NCI-H524 (cell line): ENCODE data around the gene HDHD2.

ENCODE experiments used
- DNase-seq, 2 experiments: peaks; one replicate each; lab custom pipeline; 2025; lab: John Stamatoyannopoulos, UW

HDHD2 gene

DNA sequence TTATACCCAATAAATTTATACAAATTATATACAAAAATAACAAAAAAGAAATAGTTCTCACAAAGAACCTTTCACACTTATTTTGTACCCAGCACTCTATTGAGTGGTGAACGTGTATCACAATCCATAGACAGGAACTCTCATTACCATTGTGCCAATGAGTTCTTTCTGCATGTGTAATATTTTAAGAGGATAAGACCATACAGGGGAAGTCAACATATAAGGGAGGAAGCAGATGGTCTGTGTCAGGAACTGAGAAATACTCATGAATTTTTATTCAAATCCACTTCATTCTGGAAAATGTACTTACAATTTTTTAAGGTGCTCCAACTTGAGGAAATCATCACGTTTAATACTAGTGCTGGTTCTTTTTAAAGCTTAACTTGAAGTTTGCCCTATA is 87.8 kb downstream of the HDHD2 start:
- no peak for DNase-seq
